CD4-positive, alpha-beta T cell (primary cell): ENCODE results near the gene SLC25A13. TPM values are rescaled to one million over a fixed set of nuclear protein-coding genes. Genes with fewer than 3 reads are reported as not detected.

ENCODE experiments used
- ATAC-seq: fragments of 200-7000 bp; cut with Tn5 transposase; one replicate; pipeline ENCODE4 v1.10.0; 2022; ENCODE audit warnings: mild to moderate bottlenecking; ENCODE audit not compliant: poor library complexity
- CTCF ChIA-PET: fragments of 350-600 bp; sonication (Branson Sonifier 250); formaldehyde crosslinking; loops from one replicate; lab custom pipeline; 2021; ENCODE audit warnings: antibody characterized with exemption, inconsistent platforms; lab: Charles Lee
- POLR2A ChIA-PET: fragments of 350-600 bp; sonication (Branson Sonifier 250); formaldehyde crosslinking; loops from one replicate; lab custom pipeline; 2021; ENCODE audit warnings: antibody characterized with exemption, inconsistent platforms; lab: Charles Lee
- DNase-seq, 14 experiments: peaks; one replicate each; pipeline ENCODE4 v3.0.0-alpha.2; 2013 to 2020; ENCODE audit warnings: mixed read lengths in 2 of 14
- H3K27ac ChIP-seq, 2 donors: one replicate each; pipeline versions ENCODE4 v1.5.1 to v1.7.0; 2013; ENCODE audit warnings: low read length in 2 of 2, low read depth in 1 of 2, mild to moderate bottlenecking in 1 of 2
- H3K27me3 ChIP-seq, 2 experiments: 1 replicate in 1 of 2; 2 replicates in 1 of 2; pipeline versions ENCODE4 v1.6.1 to v1.7.0; 2013; ENCODE audit warnings: low read length in 2 of 2, control low read depth in 1 of 2, mild to moderate bottlenecking in 1 of 2, moderate library complexity in 1 of 2; ENCODE audit not compliant: insufficient read depth in 2 of 2, control insufficient read depth in 1 of 2
- H3K36me3 ChIP-seq: one replicate; pipeline ENCODE4 v1.6.1; 2013; ENCODE audit warnings: low read length, control low read depth; ENCODE audit not compliant: insufficient read depth
- H3K4me1 ChIP-seq: one replicate; pipeline ENCODE4 v1.6.1; 2013; ENCODE audit warnings: low read length, control low read depth; ENCODE audit not compliant: insufficient read depth
- H3K4me3 ChIP-seq: one replicate; pipeline ENCODE4 v1.5.1; 2013; ENCODE audit warnings: mild to moderate bottlenecking, low read length, moderate library complexity
- H3K9me3 ChIP-seq, 2 experiments: 1 replicate in 1 of 2; 2 replicates in 1 of 2; pipeline versions ENCODE4 v1.6.1 to v1.7.0; 2013; ENCODE audit warnings: low read length in 2 of 2, mild to moderate bottlenecking in 2 of 2, control low read depth in 1 of 2, moderate library complexity in 1 of 2; ENCODE audit not compliant: control insufficient read depth in 1 of 2, insufficient read depth in 1 of 2
- H3K27ac Mint-ChIP-seq: one replicate; pipeline ENCODE4 v1.8.0; 2020; ENCODE audit warnings: mixed read lengths
- H3K27me3 Mint-ChIP-seq: one replicate; pipeline ENCODE4 v1.8.0; 2021; ENCODE audit warnings: mixed read lengths
- H3K36me3 Mint-ChIP-seq: one replicate; pipeline ENCODE4 v1.8.0; 2021; ENCODE audit warnings: low read depth, mixed read lengths
- H3K4me1 Mint-ChIP-seq: one replicate; pipeline ENCODE4 v1.8.0; 2021; ENCODE audit warnings: low read depth, mixed read lengths
- H3K4me3 Mint-ChIP-seq: one replicate; pipeline ENCODE4 v1.8.0; 2020; ENCODE audit warnings: mild to moderate bottlenecking, mixed read lengths
- H3K9me3 Mint-ChIP-seq: one replicate; pipeline ENCODE4 v1.8.0; 2020; ENCODE audit warnings: mixed read lengths
- CTCF ChIP-seq: fragments of 200-600 bp; IDR thresholded peaks from one replicate; pipeline ENCODE4 v1.8.0; 2022; ENCODE audit warnings: antibody characterized with exemption, mild to moderate bottlenecking
- intact Hi-C, 2 experiments: fragments of 100-400 bp; cut with DNase I in 1 of 2; cut with micrococcal nuclease in 1 of 2; formaldehyde crosslinking; loops; one replicate each; pipeline versions ENCODE4 v1.15.1 to v1.9.0; 2023 to 2025; cut with DNase I, micrococcal nuclease
- total RNA-seq, 174 experiments: library from RNA in 2 of 174; stranded (reverse) in 2 of 174; gene quantifications; one replicate each; pipeline ENCODE4 v1.2.3 and lab custom pipeline; 2021 to 2026

The SLC25A13 gene
- total RNA-seq, 2 experiments from 2014 or later: 12.7 to 13.5 TPM

- Mint-ChIP-seq H3K36me3 (peaks cover 7% of the 10 kb centered on the region), H3K9me3 (peaks cover 3% of the 10 kb centered on the region), H3K27ac (peak overlapping the region; percentile 84), H3K4me1 (peaks cover 52% of the 10 kb centered on the region), H3K27me3 (no peaks in the 10 kb centered on the region), H3K4me3 (peak overlapping the region; percentile 43)
- ATAC-seq: no peak
- Histone ChIP-seq H3K36me3 (no peaks in the 10 kb centered on the region), H3K4me1 (peaks cover 30% of the 10 kb centered on the region), H3K9me3 (no peaks in the 10 kb centered on the region), H3K4me3 (no peak overlapping the region), H3K27ac (peak overlapping the region; percentile 26 to 77), H3K27me3 (no peaks in the 10 kb centered on the region)
- CTCF ChIA-PET: no interaction called here
- TF ChIP-seq CTCF: no peak
- intact Hi-C loops: loop anchor here in 1 of 2 experiments (5.0 kb wide), 1 partner anchor 37 kb away; the partner anchor contains the start of gene SLC25A13
- no peak for DNase-seq
- POLR2A ChIA-PET: interaction anchor here (0.9 kb wide), 1 partner anchor 35 kb away, joined by 3 read pairs; no protein-coding TSS in a partner anchor
Measured at GRCh38 chr7:96284835-96285234, 37.1 kb downstream of the SLC25A13 start.

- intact Hi-C loops: no loop called here
Measured at GRCh38 chr7:96284240-96284639, 37.7 kb downstream of the SLC25A13 start.

GRCh38 chr7:96282835-96283234 lies 39.1 kb downstream of the SLC25A13 start:
- no peak overlapping the region for H3K27ac Mint-ChIP-seq
- Histone ChIP-seq H3K4me3 (no peak overlapping the region), H3K4me1 (peaks cover 30% of the 10 kb centered on the region), H3K27ac (no peak overlapping the region), H3K9me3 (no peaks in the 10 kb centered on the region), H3K36me3 (no peaks in the 10 kb centered on the region), H3K27me3 (no peaks in the 10 kb centered on the region)
- peaks cover 3% of the 10 kb centered on the region for H3K9me3 Mint-ChIP-seq
- H3K4me3 Mint-ChIP-seq: no peak overlapping the region
- CTCF ChIA-PET: interaction anchor here (1.2 kb wide), 1 partner anchor 10 kb away, joined by 3 read pairs; no protein-coding TSS in a partner anchor
- no peaks in the 10 kb centered on the region for H3K27me3 Mint-ChIP-seq
- no peak for ATAC-seq
- intact Hi-C loops: no loop called here
- no peak for TF ChIP-seq CTCF
- H3K36me3 Mint-ChIP-seq: peaks cover 8% of the 10 kb centered on the region
- POLR2A ChIA-PET: no interaction called here
- peaks cover 45% of the 10 kb centered on the region for H3K4me1 Mint-ChIP-seq
- no peak for DNase-seq

More at GRCh38 chr7:96284240-96284639, 37.7 kb downstream of the SLC25A13 start:
- Histone ChIP-seq H3K4me3 (no peak overlapping the region), H3K36me3 (no peaks in the 10 kb centered on the region), H3K27me3 (no peaks in the 10 kb centered on the region), H3K4me1 (peaks cover 30% of the 10 kb centered on the region), H3K9me3 (no peaks in the 10 kb centered on the region), H3K27ac (peak overlapping the region in 1 of 2 donors; percentile 77)
- no peak for DNase-seq
- Mint-ChIP-seq H3K27ac (peak overlapping the region; percentile 84), H3K4me3 (no peak overlapping the region), H3K4me1 (peaks cover 47% of the 10 kb centered on the region), H3K36me3 (peaks cover 3% of the 10 kb centered on the region), H3K27me3 (no peaks in the 10 kb centered on the region), H3K9me3 (peaks cover 3% of the 10 kb centered on the region)
- no peak for ATAC-seq
- CTCF ChIA-PET: no interaction called here
- POLR2A ChIA-PET: no interaction called here
- TF ChIP-seq CTCF: no peak
